Epidermal melanocyte (primary cell): ENCODE results near the gene DDX25.

Experiments used
- DNase-seq: peaks from one replicate; pipeline ENCODE4 v3.0.0; 2011; ENCODE audit warnings: low spot score; ENCODE audit not compliant: insufficient read length

DDX25 gene

DNA sequence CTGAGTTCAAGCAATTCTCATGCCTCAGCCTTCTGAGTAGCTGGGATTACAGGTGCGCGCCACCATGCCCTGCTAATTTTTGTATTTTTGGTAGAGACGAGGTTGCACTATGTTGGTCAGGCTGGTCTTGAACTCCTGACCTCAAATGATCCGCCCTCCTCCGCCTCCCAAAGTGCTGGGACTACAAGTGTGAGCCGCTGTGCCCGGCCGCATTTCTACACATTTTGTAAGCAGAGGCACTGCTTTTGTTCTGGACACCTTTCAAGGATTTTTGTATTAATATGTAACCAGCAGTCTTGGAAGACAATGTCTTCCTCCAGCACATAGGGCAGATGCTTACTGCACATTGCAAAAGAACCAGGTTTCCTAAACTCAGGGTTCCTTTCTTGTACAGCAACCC lies 30.2 kb downstream of the DDX25 start:
- no peak for DNase-seq

DNA sequence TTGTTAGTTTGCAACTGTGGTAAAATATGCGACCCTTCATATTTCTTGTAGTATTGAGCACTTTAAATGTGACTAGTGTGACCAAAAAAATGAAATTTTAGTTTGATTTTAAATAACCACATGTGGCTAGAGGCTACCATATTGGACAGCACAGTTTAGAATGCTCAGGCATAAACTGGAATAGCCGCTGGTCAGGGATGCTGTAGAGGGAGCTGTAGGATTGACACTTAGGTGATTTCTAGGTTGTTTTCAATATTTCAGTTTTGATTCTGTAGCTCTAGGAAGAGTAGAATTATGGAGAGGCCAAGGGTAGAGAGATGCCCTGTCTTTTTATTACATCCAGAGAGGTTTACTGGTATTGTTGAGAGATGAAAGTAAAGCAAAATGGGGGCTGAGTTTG lies 30.7 kb downstream of the DDX25 start:
- DNase-seq = no peak

DNA sequence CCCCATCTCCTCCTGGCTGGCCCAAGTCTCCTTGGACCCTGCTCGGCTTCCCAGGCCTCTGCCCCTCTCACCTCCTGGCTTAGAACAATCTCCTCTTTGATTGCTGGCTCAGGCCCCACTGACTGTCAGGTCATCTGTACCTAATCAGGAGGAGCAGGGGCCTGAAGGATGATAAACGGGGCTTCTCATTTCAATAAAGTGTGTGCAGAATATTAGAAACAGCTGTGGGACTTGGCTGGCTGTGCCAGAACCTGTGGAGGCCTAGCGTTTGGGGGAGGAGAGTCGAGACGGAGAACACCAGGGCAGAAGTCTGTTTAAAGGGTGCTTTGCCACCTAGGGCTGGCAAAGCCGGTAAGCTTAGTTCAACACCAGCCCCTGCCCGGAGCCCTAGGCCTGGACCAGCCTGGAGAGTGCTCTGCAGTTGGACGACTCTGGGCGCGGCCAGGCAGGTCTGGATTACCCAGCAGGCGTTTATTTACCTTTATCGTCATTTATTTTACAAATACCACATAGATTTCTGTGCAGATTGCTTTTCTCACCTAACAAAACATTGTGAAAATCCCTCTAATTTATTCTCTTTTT lies 31.4 kb downstream of the DDX25 start:
- no peak for DNase-seq

DNA sequence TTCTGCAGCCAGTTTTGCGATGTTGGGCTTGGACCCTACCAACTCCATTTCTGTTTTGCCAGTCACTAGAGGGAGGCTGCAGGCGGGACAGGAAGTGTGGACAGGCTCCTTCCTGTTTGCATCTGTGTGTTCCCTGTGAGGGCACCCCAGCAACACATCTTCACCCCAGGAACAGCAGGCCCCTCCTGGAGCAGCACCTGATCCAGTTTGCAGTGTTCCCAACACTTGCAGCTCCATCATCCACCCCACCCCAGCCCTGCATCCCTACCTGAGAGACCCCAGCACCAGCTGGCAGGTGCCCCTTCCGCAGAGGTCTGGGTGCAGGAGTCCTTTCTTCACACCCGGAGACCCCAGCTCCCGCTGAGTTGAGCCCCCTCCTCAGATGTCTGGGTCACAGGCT lies 34.1 kb downstream of the DDX25 start:
- no peak for DNase-seq

DNA sequence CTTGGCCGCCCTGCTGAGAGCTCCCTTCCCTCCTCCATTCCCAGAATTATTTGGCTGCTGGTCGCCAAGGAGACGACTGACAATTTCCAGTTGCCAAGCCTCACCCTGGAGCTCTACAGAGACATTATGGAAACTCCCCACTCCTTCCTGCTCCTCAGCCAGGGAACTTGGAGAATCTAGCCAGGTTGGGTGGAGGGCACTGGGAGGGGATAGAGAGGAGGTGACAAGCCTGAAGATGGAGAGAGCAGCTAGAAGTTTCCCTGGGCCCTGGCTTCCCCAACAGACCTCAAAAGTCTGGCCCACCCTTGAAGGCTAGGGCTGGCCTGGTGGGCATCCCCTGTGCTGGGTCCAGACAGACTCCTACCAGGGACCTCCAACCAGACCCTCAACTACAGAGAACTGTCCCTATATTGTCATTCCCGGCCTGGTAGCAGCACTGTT lies 34.8 kb downstream of the DDX25 start:
- DNase-seq = no peak

DNA sequence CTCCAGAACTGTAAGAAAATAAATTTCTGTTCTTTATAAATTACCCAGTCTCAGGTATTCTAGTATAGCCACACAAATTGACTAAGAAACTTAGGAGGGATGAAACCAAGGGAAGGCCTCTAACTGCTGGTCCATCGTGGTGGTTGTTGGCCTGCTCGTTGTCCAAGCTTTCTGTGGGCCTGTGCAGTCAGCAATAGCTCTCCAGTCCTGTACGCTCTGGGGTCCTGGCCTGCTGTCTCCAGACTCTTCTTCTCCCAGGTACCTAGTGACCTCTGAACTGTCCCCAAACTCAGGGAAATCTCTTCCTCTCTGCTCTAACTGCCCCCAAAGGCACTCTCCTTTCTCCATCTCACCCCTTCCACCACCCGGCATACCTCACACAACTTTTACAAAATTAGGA lies 35.8 kb downstream of the DDX25 start:
- no peak for DNase-seq

DNA sequence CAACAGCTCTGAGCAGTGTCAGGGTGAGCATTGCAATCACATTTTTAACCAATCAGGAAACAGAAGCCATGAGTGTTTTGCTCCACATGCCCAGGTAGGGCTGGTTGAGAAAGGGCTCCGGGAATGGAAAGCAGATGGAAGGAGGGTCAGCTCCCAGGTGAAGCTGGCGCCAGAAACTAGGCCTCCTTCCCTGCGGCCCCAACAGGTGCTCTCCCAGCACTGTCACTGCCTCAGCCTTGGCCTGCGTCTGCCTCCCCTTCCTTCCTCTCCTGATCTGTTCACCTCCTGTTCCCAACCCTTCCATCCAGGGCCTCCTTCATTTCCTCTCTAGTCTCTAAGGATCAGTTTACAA lies 36.9 kb downstream of the DDX25 start:
- DNase-seq = no peak

DNA sequence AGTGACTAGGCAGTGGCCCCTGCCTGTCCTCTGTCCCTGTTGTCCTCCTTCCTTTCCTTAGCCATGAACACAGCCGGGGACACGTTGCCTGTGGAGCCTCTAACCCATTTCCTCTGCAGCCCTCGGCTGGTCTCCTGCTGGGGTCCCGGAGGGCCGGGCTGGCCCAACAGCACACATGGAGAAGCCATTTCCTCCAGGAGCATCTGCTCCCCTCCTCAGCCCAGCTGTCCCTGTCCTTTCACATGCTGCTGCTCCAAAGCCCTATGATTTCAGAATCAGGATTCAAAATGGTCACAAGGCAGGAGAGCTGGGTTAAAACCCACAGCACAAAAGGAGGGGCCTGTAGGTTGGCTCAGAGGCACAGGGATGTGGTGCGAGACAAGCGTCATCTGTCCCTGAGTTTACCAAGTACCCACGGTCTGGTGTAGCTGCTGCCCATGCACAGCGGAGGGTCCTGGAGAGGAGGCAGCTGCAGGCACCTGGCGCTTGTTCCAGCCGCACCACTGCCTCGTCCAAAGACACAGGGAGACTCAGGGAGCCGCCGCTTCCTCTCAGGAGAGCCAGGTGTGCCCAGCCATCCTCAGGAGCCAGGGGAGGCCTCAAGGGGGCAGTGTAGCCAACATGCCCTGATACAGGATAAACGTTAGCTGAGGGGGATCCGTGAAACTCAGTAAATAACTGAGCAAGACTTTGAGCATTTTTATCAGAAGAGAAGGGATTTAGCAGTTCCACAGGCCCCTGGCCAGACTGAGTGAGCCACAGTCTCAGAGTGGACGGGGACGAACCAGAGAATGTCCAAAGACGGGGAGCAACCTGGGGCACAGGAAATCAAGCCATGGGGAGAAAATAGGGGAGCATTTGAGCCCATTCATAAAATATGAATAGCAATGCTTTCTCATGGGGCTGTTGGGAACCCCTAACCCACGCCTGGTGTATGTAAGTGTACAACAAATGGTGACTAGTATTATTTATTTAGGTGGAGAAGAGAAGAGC lies 37.6 kb downstream of the DDX25 start:
- no peak for DNase-seq

DNA sequence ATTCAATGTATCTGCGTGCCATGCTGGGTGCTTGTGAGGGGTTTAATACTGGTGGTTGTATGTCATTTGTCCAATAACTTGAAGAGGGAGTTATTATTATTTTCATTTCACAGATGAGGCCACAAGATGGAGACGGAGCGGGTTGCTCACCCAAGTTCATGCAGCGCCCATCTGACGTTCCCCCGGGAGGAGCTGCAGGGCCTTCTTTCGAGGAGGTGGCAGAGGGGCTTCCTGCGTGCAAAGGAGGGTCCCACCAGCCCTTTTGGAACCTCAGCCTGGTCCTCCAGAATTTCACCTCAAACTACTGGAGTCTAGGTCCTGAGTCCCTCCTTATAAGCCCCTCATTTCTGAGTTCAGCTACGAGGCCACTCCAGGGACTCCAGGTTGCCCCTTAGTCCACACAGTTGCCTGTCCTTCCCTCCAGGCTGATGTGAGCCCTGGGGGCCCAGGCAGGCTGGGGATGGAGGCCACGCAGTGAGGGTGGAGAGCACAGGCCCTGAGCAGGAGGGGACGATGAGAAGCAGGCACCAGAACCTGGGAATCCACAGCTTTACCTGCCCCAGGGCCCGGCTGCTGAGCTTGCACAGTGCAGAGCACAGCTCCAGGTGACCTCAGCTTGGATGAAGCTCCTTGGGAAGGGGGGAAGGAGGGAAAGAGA lies 38.6 kb downstream of the DDX25 start:
- no peak for DNase-seq

DNA sequence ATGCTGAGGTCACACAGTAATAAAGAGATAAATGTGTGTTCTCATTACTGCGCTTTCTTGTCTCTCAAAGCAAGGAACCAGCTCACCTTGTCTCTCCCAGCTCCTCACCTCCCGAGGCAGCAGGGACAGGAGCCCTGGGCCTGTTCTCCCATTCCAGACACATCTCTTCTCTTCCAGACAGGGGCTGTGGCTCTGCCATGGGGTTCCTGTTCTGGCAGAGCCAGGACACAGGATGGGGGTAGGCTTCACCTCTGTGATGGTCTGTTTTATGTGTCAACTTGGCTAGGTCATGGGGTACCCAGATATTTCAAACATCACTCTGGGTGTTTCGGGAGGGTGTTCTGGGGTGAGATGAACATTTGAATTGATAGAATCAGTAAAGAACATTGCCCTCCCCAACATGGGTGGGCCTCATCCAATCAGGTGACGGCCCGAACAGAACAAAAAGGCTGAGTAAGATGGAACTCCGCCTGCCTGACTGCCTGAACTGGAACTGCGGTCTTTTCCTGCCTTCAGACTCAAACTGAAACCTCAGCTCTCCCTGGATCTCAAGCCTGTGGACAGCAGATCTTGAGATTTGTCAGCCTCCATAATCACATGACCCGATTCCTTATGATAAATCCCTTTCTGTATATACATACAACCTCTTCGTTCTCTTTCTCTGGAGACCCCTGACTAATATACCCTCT lies 39.5 kb downstream of the DDX25 start:
- DNase-seq = no peak

DNA sequence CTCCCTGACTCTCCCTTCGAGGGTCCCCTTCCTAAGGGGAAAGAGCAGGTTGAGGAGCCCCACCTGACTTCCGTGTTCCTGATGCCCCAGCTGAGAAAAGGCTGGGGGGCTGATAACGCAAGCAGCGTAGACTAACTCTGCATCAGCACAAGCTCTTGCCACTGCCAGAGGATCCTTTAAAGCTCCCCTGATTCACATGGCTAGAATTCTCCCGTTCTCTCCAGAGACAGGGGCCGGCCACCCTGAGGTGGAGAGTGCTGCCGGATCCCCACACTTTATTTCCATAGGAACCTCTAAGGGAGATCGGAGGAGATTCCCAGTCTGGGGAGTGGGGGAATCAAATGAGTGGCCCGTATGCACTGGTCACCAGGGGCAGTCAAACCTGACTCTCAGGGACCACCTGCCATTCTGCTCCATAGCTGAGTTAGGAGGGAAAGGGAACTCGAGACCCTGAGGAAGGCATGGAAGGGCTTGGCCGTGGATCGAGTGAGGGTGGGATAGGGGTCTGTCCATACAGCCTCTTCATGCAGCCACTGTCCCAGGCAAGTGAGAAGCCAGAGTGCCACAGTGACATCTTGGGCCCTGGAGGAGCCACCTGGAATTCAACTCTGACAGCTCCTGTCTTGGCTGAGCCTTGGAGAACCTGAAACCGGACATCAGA lies 40.2 kb downstream of the DDX25 start:
- no peak for DNase-seq

DNA sequence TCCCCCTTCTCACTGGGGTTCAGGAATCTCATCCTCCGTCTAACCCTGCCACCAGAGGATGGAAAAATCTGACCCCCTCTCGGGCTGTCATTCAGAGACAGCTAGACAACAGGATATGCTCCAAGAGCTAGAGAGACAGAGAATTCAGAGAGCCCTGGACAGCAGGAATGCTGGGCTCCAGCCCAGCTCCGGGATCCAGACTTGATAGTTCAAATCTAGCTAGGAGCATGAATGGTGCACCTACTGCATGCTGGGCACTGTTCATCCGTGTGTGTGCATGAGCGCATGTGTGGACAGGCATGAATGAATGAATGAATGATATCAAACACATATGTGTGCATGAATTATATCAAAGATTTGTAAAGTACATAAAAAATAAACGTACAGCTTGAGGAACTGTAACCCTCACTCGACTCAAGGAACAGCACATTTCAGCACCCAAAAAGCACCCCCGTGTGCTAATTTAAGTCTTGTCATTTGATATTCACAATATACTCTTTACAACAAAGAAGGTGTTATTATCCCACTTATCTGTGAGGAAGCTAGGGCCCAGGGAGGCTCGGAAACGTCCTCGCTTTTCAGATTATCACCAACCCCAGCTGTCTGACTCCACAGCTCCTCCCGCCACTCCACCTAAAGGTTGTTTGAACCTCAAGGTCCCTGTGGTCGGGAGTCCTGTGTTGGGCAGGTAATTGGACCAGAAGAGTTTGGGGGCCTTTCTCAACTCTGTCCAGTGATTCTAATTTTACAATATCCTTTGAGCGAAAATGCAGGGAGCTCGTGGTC lies 40.9 kb downstream of the DDX25 start:
- DNase-seq = no peak

DNA sequence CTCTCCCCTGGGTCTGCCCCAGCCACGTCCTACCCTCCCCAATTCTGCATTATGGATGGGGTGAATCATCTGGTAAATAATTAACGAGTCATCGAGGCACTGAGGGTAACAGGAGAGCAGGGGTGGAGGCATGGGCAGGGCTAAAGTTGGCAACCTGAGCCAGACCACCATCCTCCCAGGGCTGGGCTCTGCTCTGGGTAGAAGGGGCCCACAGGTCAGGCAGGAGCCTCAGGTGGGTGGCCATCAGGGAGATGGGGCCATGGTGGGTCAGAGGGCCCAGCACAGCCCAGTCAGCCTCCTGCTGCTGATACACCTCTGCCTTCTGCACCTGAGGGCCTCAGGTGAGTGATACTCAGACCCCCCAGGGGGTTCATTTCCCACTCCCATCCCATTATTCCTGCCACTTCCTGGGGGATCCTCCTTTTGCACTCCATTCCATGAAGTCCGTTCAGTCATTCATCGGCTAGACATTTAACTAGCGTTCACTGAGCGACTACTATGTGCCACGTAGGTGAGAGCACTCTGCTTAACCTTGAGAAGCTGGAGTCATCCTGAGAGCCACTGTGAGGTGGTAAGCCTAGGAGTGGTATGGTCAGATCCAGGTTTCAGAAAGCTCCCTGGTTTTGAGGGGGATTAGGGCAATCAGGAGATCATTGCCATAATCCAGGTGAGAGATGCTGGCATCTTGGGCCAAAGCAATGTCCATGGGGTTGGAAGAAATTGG lies 41.7 kb downstream of the DDX25 start, which contains the start of gene VSIG10L2:
TSS of gene VSIG10L2 (plus strand) at position 248 of the 724 bp plus-strand sequence. CDS start at position 260, 12 bp downstream.
- DNase-seq = no peak

DNA sequence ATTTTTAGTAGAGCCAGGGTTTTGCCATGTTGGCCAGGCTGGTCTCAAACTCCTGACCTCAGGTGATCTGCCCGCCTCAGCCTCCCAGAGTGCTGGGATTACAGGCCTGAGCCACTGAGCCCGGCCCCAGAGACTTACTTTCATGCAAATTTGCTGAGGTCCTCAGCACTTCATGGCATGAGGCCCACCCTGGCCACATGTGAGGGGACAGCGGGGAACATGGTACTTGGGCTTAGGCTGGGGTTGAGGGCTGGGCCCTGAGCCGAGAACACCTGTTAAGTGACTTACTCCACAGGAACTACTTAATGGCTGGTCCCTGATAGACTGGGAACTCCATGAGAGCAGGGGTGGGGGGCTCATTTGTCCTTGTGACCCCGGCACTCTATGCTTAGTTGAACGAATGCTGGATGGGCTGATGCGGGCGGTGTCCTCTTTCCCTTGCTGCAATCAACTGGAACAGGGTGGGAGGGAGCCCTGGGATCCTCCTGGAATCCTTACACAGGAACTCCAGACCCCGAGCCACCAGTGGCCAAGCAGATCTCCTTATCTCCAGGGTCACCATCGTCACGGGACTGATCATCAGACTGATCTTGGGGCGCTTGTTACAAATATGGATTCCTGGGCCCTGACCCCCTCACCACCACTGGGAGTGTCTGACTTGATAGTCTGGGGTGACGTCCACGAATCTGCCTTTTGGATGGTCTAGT lies 42.6 kb downstream of the DDX25 start:
- DNase-seq = no peak

DNA sequence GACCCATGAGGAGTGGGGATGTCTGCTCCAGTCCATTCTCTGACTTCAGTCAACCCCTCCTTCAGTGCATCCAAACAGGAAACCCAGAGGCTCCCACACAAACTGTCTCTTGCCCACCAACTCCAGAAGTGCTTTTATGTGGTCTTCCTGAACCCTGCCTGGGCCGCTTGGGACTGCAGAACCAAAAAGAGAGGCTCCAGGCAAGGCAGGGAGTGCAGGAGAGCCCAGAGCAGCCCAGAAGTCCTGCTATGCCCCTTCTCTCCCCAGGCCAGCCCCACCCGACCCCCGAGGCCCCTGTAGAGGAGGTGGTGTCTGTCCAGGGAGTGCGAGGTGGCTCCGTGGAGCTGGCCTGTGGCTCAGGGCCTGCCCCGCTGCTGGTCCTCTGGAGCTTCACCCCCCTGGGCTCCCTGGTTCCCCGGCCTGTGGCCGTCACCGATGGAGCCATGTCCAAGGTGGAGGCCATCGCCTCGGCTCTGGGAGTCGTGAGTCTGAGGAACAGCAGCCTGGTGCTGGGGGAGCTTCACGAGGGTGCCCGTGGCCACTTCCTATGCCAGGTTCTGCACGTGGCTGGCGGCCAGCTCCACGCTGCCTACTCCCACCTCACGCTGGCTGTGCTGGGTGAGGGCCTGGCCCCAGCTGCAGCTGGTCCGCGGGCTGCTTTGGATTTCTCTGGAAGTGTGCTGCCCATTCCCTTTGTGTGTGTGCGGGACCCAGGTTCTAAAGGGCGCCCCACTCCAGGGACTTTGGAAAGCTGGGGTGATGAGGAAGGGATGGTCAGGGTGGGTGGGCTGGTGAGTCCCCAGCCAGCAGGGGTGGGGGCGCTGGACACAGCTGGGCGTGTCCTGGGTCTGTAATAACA lies 43.3 kb downstream of the DDX25 start:
- DNase-seq = no peak

DNA sequence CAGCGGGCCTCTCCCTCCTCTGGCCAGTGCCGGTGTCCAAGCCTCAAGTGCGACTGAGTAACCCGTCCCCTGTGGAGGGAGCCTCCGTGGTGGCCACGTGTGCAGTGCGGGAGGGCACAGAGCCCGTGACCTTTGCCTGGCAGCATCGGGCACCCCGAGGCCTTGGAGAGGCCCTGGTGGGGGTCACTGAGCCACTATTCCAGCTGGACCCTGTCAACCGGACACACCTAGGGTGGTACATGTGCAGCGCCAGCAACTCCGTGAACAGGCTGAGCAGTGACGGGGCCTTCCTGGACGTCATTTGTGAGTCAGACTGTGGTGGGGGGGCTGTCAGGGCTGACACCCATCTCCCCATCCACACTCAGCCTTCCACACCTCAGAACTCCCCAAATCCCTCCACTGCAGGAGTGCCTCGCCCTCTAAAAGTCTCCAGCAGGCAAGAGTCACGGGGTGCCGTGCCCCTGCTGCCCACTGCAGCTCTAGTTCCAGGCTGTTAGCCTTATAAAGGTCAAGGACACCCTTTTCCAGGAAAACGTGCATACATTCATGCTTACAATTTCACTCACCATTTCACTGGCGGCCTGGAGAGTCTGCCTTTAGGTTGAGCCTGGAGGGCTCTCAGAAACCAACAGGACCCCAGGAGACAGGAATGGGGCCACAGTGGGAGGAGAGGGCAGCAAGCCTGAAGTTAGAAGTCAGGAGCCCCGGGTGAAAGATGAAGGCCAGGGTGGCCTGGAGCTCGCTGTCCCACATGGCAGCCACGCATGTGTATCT lies 44.2 kb downstream of the DDX25 start:
- no peak for DNase-seq
